ENCODE data around the gene NCOR2. TPM values are rescaled to one million over a fixed set of nuclear protein-coding genes. Genes with fewer than 3 reads are reported as not detected.

NCOR2 gene
- total RNA-seq, 1 donor from 2014 or later, result 143 TPM

DNA sequence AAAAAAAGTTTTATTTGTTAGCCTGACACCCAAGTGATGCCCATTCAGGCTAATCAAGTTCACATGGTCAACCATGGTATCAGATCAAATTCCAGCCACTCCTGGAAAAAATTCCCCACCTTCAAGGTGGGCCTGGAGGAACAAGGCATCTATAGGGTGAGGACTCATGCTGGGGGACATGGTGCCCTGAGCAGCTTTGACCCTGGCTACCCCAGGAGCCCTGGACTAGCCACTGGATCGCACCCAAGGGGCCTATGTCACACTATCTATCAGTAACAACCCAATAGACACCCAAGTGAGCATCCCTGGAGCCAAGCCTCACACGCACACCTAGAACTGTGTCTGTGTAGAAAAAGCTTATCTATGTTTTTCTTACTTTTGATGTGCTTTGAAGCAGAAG, 4.1 kb upstream of the NCOR2 start:
- Mint-ChIP-seq H3K27ac (ENCODE audit: unreplicated experiment) (no peak overlapping the region), H3K36me3 (ENCODE audit: low read depth) (no peaks in the 10 kb centered on the region), H3K4me1 (peaks cover 29% of the 10 kb centered on the region), H3K27me3 (ENCODE audit: low read depth) (peaks cover 7% of the 10 kb centered on the region), H3K4me3 (no peak overlapping the region), H3K9me3 (no peaks in the 10 kb centered on the region)
- DNase-seq (ENCODE audit: low read depth, low spot score), result no peak
- TF ChIP-seq, protein P1, sequence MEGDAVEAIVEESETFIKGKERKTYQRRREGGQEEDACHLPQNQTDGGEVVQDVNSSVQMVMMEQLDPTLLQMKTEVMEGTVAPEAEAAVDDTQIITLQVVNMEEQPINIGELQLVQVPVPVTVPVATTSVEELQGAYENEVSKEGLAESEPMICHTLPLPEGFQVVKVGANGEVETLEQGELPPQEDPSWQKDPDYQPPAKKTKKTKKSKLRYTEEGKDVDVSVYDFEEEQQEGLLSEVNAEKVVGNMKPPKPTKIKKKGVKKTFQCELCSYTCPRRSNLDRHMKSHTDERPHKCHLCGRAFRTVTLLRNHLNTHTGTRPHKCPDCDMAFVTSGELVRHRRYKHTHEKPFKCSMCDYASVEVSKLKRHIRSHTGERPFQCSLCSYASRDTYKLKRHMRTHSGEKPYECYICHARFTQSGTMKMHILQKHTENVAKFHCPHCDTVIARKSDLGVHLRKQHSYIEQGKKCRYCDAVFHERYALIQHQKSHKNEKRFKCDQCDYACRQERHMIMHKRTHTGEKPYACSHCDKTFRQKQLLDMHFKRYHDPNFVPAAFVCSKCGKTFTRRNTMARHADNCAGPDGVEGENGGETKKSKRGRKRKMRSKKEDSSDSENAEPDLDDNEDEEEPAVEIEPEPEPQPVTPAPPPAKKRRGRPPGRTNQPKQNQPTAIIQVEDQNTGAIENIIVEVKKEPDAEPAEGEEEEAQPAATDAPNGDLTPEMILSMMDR (conservative IDR thresholded peaks at IDR 0.05), result no peak

DNA sequence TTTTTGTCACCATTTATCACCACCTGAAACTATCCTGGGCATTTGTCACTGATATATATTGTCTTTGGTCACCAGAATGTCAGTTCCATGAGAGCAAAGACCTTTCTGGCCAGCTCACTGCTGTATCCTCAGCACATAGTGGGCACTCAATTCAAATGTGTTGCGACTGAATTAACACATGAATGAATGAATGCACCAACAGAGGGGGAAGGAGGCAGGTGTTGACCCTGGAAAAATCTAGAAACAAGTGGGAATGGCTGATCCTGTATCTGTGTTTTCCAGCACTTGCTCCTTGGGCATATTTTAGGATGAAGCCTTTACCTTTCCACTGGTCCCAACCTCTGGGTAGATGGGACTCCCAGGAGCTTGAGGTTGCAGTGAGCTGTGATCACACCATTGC, 3.4 kb upstream of the NCOR2 start:
- no peaks in the 10 kb centered on the region for H3K9me3 Mint-ChIP-seq
- no peak for DNase-seq (ENCODE audit: low read depth, low spot score)
- no peak overlapping the region for H3K27ac Mint-ChIP-seq (ENCODE audit: unreplicated experiment)

GRCh38 chr12:124569375-124570148, 2.1 kb upstream of the NCOR2 start:
- no peak overlapping the region for H3K27ac Mint-ChIP-seq (ENCODE audit: unreplicated experiment)
- TF ChIP-seq, protein P1 (conservative IDR thresholded peaks at IDR 0.05), result no peak
- peaks cover 35% of the 10 kb centered on the region for H3K4me1 Mint-ChIP-seq
- H3K4me3 Mint-ChIP-seq, result peak overlapping the region; percentile 77
- H3K27me3 Mint-ChIP-seq (ENCODE audit: low read depth), result peaks cover 7% of the 10 kb centered on the region
- no peak for DNase-seq (ENCODE audit: low read depth, low spot score)
- no peaks in the 10 kb centered on the region for H3K9me3 Mint-ChIP-seq
- no peaks in the 10 kb centered on the region for H3K36me3 Mint-ChIP-seq (ENCODE audit: low read depth)

More for the DNA sequence above, 3.4 kb upstream of the NCOR2 start:
- H3K36me3 Mint-ChIP-seq (ENCODE audit: low read depth), result no peaks in the 10 kb centered on the region
- peak overlapping the region; percentile 42 for H3K4me3 Mint-ChIP-seq
- peaks cover 29% of the 10 kb centered on the region for H3K4me1 Mint-ChIP-seq
- H3K27me3 Mint-ChIP-seq (ENCODE audit: low read depth), result peaks cover 7% of the 10 kb centered on the region
- TF ChIP-seq, protein P1 (conservative IDR thresholded peaks at IDR 0.05), result no peak

GRCh38 chr12:124568431-124569374, 1.3 kb upstream of the NCOR2 start:
- Mint-ChIP-seq H3K4me3 (peak overlapping the region; percentile 77), H3K4me1 (peaks cover 35% of the 10 kb centered on the region), H3K27ac (ENCODE audit: unreplicated experiment) (no peak overlapping the region), H3K36me3 (ENCODE audit: low read depth) (no peaks in the 10 kb centered on the region), H3K9me3 (no peaks in the 10 kb centered on the region), H3K27me3 (ENCODE audit: low read depth) (peaks cover 7% of the 10 kb centered on the region)
- no peak for DNase-seq (ENCODE audit: low read depth, low spot score)
- TF ChIP-seq, protein P1 (conservative IDR thresholded peaks at IDR 0.05), result no peak

DNA sequence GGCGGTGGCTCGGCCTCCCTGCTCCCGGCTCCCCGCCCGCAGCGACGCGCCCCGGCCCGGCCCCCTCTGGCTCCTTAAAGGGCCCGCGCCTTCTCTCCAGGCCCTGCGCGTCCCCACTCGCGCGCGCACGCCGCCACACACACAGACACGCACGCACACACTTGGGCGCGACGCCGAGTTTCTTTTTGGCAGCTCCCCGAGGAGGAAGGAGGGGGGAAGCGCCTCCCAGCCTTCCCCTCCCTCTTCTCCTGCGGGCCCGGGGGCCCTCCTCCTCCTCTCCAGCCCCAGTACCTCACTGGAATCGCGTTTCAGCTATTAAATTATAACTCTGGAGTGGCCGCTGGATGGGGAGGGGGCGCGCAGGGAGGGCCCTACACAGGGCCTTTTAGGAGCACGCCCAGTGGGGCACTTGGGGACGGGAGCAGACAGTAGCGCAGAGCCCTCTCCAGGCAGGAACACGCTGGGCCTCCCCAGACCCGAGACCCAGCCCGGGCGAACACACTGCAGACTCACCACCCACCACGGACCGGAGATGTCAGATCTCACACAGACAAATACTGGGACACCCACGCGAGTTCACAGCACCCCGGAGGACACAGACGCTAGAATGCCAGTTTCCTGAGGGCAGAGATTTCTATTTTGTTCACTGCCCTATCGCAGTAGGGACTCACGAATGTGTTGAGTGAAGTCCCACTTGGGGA, 411 bp upstream of the NCOR2 start:
- TF ChIP-seq, protein P1 (conservative IDR thresholded peaks at IDR 0.05), result no peak
- peaks cover 34% of the 10 kb centered on the region for H3K4me1 Mint-ChIP-seq
- H3K27me3 Mint-ChIP-seq (ENCODE audit: low read depth), result peaks cover 7% of the 10 kb centered on the region
- peak overlapping the region; percentile 86 for H3K4me3 Mint-ChIP-seq
- no peaks in the 10 kb centered on the region for H3K9me3 Mint-ChIP-seq
- no peak overlapping the region for H3K27ac Mint-ChIP-seq (ENCODE audit: unreplicated experiment)
- peak; percentile 60 for DNase-seq (ENCODE audit: low read depth, low spot score)
- no peaks in the 10 kb centered on the region for H3K36me3 Mint-ChIP-seq (ENCODE audit: low read depth)

All from neural crest cell (in vitro differentiated cells).